BE2C (cell line): ENCODE measurements around the gene TFPT.
"Not testable (repeated sequence)": the region's sequence is repeated elsewhere in the genome, so short reads cannot be mapped to it uniquely, and the experiment has no call there.

Experiments used
- DNase-seq: peaks from one replicate; pipeline ENCODE4 v3.0.0-alpha.2; 2020
- H3K27me3 ChIP-seq: fragments of 250-450 bp; sonication (Bioruptor Pico); 2 replicates; pipeline ENCODE4 v1.5.1; 2020; ENCODE audit warnings: mild to moderate bottlenecking
- H3K36me3 ChIP-seq: fragments of 250-450 bp; sonication (Bioruptor Pico); 2 replicates; pipeline ENCODE4 v1.5.1; 2020; ENCODE audit warnings: mild to moderate bottlenecking
- H3K4me1 ChIP-seq: fragments of 250-450 bp; sonication (Bioruptor Pico); 2 replicates; pipeline ENCODE4 v1.5.1; 2020
- H3K4me3 ChIP-seq: 2 replicates; pipeline ENCODE4 v1.5.1; 2011; ENCODE audit warnings: low read depth, low read length
- H3K9me3 ChIP-seq: fragments of 250-450 bp; sonication (Bioruptor Pico); 2 replicates; pipeline ENCODE4 v1.5.1; 2020
- TF ChIP-seq, protein P1 (sequence below): IDR thresholded peaks from 2 replicates; pipeline ENCODE4 v1.5.1; 2012; ENCODE audit warnings: mild to moderate bottlenecking, low read depth, low read length

TFPT gene

DNA sequence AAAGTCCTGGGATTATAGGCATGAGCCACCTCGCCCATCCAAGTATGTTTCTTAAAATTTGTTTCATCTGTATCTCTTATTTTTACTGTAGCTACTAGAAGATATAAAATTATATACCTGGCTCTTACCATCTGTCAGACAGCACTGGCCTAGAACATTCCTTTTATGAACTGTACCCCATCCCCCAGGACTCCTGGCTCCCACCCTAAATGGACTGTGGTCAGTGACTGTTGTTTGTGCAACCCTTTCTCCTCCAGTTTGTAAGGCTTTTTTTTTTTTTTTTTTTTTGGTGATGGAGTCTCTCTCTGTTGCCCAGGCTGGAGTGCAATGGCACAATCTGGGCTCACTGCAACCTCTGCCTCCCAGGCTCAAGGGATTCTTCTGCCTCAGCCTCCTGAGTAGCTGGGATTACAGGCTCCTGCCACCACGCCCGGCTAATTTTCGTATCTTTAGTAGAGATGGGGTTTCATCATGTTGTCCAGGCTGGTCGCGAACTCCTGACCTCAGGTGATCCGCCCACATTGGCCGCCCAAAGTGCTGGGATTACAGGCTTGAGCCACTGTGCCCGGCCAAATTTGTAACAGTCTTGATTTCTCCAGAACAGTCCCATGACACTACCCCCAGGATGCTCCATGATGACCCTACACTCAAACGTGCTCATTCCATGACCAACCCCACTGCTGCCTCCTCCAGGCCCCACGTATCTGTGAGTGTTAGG is 10.3 kb downstream of the TFPT start:
- no peak for DNase-seq
- Histone ChIP-seq H3K27me3 (no peaks in the 10 kb centered on the region), H3K4me1 (no peaks in the 10 kb centered on the region), H3K4me3 (no peak overlapping the region), H3K36me3 (peaks cover 43% of the 10 kb centered on the region), H3K9me3 (no peaks in the 10 kb centered on the region)
- TF ChIP-seq, protein P1, sequence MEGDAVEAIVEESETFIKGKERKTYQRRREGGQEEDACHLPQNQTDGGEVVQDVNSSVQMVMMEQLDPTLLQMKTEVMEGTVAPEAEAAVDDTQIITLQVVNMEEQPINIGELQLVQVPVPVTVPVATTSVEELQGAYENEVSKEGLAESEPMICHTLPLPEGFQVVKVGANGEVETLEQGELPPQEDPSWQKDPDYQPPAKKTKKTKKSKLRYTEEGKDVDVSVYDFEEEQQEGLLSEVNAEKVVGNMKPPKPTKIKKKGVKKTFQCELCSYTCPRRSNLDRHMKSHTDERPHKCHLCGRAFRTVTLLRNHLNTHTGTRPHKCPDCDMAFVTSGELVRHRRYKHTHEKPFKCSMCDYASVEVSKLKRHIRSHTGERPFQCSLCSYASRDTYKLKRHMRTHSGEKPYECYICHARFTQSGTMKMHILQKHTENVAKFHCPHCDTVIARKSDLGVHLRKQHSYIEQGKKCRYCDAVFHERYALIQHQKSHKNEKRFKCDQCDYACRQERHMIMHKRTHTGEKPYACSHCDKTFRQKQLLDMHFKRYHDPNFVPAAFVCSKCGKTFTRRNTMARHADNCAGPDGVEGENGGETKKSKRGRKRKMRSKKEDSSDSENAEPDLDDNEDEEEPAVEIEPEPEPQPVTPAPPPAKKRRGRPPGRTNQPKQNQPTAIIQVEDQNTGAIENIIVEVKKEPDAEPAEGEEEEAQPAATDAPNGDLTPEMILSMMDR = no peak

GRCh38 chr19:54102421-54103169 is 12.9 kb downstream of the TFPT start, which contains the start of gene NDUFA3:
TSS of gene NDUFA3 (plus strand) at chr19:54102855. CDS start at chr19:54102879, 24 bp downstream.
- no peaks in the 10 kb centered on the region for H3K9me3 ChIP-seq
- no peaks in the 10 kb centered on the region for H3K4me1 ChIP-seq
- no peaks in the 10 kb centered on the region for H3K27me3 ChIP-seq
- TF ChIP-seq, protein P1 = no peak
- peaks cover 20% of the 10 kb centered on the region for H3K36me3 ChIP-seq
- DNase-seq = peak; percentile 98
- H3K4me3 ChIP-seq = peak within 1 kb of the TSS; percentile 95

GRCh38 chr19:54100561-54100960 is 14.9 kb downstream of the TFPT start, which contains the start of gene OSCAR:
TSS of gene OSCAR (minus strand) at chr19:54100803. CDS start at chr19:54100792, 11 bp downstream.
- TF ChIP-seq, protein P1 = no peak
- H3K36me3 ChIP-seq = no peaks in the 10 kb centered on the region; the same call in 1 of the 2 replicates
- H3K27me3 ChIP-seq = peaks cover 11% of the 10 kb centered on the region
- H3K4me1 ChIP-seq = no peaks in the 10 kb centered on the region
- no peaks in the 10 kb centered on the region; the same call in 1 of the 2 replicates for H3K9me3 ChIP-seq
- DNase-seq = peak; percentile 28
- no peak within 1 kb of the TSS for H3K4me3 ChIP-seq

DNA sequence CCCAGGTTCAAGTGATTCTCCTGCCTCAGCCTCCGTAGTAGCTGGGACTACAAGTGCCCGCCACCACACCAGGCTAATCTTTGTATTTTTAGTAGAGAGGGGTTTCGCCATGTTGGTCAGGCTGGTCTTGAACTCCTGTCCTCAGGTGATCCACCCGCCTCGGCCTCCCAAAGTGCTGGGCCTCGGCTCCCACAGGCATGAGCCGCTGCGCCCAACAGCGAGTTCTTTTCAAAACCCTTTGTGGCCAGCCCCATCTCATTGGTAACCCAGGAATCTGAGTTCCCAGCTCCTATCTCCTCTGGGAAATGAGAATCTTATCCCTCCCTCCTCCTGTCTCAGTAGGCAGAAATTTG is 15.6 kb downstream of the TFPT start:
- H3K36me3 ChIP-seq, H3K4me1 ChIP-seq, H3K9me3 ChIP-seq, H3K4me3 ChIP-seq, DNase-seq: not testable (repeated sequence)
- H3K27me3 ChIP-seq = peaks cover 18% of the 10 kb centered on the region

DNA sequence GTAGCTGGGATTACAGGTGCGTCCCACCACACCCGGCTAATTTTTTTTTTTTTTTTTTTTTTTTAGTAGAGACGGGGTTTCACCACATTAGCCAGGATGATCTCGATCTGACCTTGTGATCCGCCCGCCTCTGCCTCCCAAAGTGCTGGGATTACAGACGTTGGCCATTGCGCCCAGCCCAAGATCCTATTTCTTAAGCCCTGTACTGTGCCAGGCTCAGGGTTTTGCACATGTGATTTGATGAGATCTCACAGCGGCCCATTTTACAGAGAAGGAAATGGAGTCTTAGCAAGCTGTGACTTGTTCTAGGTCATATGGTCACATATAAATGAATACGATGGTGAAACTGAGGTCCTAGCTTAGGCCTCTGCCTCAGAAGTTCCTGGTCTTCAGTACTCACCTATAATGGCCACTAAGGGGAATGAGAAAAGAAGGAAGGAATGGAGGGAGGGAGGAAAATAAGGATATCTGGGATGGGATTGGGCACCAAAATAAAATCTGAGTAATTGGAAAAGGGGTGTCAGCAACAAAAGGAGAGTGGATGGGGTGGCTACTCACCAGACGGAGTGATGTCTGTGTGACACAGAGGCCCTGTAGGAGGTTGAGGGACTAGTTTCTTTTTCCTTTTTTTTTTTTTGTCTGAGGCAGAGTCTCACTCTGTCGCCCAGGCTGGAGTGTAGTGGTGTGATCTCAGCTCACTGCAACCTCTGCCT is 16.1 kb downstream of the TFPT start:
- H3K4me3 ChIP-seq = no peak overlapping the region
- no peaks in the 10 kb centered on the region; the same call in 1 of the 2 replicates for H3K9me3 ChIP-seq
- DNase-seq = no peak
- TF ChIP-seq, protein P1 = no peak
- H3K36me3 ChIP-seq = no peaks in the 10 kb centered on the region; the same call in 1 of the 2 replicates
- H3K4me1 ChIP-seq = no peaks in the 10 kb centered on the region
- H3K27me3 ChIP-seq = peaks cover 20% of the 10 kb centered on the region

DNA sequence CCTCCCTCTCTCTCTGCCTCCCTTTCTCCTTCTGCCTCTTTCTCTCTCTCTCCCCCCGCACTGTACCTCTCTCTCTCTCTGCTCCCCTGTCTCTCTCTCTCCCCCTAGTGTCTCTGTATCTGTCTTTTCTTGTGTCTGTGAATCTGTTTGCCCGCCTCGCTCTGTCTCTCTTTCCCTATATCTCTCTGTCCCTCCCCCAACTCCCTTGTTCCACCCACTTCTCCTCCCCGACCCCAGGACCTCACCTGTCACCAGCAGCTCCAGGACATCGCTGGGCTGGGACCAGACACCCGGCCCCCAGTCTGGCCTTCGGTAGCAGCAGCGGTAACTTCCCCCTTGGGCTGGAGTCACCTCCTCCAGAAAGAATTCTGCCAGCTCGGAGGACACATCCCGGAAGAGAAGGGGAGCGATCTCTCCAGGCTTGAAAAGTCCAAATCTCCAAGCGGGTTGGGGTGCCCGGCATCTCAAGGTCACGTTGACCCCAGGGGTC is 18.8 kb downstream of the TFPT start:
- TF ChIP-seq, protein P1 = peak; percentile 24; the same call in 1 of the 2 replicates
- no peak for DNase-seq

DNA sequence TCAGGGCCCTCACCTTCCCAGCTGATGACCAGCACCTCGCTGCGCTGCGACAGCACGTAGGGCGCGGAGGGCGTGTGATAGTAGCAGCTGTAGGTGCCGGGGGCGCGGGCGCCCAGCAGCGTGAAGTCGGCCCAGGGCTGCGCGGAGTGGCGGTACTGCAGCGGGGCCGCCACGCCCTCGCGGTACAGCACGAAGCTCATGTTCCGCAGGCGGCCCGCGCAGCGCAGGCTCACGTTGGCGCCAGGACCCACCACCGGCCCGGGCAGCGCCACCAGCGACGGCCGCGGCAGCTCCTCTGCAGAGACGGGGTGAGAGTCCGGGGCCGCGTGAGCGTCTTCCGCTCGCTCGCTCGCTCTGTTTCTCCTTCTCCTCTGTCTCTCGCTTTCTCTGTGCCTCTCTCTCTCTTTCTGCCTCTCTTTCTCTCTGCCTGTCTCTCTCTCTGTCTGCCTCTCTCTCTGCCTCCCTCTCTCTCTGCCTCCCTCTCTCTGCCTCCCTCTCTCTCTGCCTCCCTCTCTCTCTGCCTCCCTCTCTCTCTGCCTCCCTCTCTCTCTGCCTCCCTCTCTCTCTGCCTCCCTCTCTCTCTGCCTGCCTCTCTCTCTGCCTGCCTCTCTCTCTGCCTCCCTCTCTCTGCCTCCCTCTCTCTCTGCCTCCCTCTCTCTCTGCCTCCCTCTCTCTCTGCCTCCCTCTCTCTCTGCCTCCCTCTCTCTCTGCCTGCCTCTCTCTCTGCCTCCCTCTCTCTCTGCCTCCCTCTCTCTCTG is 19.4 kb downstream of the TFPT start:
- H3K4me1 ChIP-seq, H3K36me3 ChIP-seq, H3K4me3 ChIP-seq, H3K9me3 ChIP-seq: not testable (repeated sequence)
- H3K27me3 ChIP-seq = peaks cover 20% of the 10 kb centered on the region
- peak; percentile 43 for DNase-seq

More for the DNA sequence above, 18.8 kb downstream of the TFPT start:
- Histone ChIP-seq H3K27me3 (peaks cover 20% of the 10 kb centered on the region), H3K36me3 (no peaks in the 10 kb centered on the region), H3K9me3 (no peaks in the 10 kb centered on the region; the same call in 1 of the 2 replicates), H3K4me3 (no peak overlapping the region), H3K4me1 (no peaks in the 10 kb centered on the region)
